ENCODE data around the gene CYP2E1.
"Not testable (repeated sequence)": the region's sequence is repeated elsewhere in the genome, so short reads cannot be mapped to it uniquely, and the experiment has no call there.

Gene CYP2E1

DNA sequence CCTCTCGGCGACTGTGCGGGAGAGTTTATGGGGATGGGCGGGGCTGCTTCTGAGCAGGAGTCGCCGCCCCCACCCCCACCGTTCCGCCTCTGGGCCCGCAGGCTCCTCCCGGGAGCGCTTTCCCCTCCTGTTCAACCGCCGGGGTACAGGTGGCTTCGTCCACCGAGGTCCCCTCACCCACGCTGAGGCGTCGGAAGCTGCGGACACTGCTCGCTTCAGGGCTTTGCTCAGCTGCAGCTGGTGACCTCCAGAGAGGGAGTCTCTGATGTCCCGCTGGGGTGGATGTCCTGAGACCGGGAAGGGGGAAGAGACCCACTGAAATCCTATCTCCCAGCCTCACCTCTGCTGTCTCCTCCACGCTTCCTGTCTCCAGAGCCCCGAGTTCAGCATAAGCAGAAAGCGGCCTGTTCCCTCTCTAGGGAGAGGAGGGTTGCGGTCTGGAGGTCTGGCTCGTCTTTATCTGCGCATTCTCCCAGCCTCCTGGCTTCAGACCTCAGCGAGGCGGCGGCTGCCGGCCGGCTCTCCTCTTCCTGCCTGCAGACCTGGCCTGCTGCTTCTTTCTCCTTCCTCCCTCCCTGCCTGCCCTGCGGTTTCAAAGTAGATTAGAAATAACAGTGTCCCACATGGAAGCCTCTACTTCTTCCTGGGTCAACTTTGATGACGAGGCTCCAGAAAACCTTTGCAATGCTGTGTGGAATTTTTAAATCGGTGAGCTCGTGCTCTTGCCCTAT, 1.8 kb downstream of the CYP2E1 start:
- DNase-seq (ENCODE audit: low read depth in 2 of 2), result no peak

DNA sequence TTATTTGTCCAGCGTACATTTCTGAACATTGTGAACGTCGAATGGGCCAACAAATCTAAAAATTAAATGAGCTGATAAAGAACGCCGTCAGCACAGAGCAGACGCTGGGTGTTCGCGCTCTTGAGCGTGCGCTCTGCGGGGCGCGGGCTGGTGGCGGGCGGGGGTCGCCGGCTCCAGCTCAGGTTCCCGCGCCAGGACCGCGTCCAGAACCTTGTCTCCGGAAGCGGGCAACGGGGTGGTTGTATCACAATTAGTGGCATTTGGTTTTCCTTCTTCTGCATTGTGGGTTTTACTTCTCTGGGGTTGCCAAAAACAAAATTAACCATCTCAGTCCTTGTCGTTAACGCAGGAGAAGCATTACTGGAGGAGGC, 2.4 kb downstream of the CYP2E1 start:
- DNase-seq (ENCODE audit: low read depth in 2 of 2), result no peak

GRCh38 chr10:133530506-133530905, 3.3 kb downstream of the CYP2E1 start:
- no peak for DNase-seq (ENCODE audit: low read depth in 2 of 2)

- no peak for DNase-seq (ENCODE audit: low read depth in 2 of 2)
Observed at GRCh38 chr10:133532871-133533270, 5.7 kb downstream of the CYP2E1 start.

- no peak for DNase-seq (ENCODE audit: low read depth in 2 of 2)
Observed at GRCh38 chr10:133534417-133534816, 7.3 kb downstream of the CYP2E1 start.

DNA sequence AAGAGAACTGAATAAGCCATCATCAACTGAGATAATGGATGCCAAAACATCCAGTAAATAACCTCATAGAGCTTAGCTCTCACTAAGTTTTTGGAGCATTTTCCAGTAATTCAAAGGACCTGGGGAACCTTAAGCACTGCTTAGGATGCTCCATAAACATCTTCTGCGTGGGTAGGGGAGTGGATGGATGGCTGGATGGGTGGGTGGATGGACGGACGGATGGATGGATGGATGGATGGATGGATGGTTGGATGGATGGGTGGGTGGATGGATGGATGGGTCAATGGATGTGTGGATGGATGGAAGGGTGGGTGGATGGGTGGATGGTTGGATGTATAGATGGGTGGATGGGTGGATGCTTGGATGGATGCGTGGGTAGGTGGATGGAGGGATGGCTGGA, 9.0 kb downstream of the CYP2E1 start:
- no peak for DNase-seq (ENCODE audit: low read depth in 2 of 2)

DNA sequence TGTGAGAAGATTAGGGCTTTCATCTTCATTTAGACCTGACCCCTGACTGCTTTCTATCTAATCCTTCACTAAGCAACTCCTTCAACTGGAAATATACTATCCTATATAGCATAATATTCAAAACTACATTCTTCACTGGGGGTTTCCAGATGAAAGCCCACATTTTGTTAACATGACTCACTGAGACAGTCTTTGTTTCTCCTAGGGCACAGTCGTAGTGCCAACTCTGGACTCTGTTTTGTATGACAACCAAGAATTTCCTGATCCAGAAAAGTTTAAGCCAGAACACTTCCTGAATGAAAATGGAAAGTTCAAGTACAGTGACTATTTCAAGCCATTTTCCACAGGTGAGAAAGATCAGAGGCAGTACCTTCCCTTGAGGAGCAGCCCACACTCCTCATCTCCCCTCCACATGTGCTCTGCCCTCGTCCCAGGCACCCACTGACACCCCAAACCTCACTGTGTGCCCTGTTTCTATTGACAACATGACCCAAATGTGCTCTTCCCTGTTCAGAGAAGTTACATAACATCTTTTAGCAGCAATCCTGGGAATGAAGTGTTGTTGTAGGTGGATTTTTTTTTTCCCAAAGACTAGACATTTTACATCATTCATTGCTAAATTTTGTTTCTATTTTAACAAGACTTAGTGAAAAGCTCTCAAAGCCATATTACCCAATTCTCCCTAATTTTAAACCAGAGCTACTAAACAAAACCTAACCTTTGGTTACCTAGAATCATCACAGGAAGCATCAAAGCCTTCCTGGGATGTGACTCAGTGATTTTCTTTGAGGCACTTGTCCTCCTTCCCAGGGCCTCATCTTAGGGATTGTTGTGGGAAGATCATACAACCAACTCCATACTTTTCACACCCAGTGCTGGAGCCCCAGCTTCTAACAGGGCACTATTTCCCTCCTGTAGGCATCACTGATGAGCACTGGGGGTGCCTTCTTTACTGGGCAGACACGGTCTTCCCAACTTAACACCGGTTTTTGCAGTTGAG, 10.7 kb downstream of the CYP2E1 start:
- DNase-seq (ENCODE audit: low read depth in 2 of 2), result no peak

GRCh38 chr10:133541441-133541975, 14.3 kb downstream of the CYP2E1 start:
- not testable (repeated sequence) for DNase-seq (ENCODE audit: low read depth in 2 of 2)

DNA sequence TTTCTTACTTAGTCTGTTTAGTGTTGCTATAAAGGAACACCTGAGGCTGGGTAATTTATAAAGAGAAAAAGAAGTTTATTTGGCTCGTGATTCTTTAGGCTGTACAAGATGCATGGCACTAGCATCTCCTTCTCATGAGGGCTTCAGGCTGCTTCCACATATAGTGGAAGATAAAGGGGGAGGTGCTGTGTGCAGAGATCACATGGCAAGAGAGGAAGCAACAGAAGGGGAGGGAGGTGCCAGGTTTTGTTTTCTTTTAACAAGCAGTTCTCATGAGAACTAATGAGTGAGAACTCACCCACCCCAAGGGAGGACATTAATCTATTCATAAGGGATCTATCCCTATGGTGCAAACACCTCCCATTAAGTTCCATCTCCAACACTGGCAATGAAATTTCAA, 17.3 kb downstream of the CYP2E1 start:
- no peak for DNase-seq (ENCODE audit: low read depth in 2 of 2)

DNA sequence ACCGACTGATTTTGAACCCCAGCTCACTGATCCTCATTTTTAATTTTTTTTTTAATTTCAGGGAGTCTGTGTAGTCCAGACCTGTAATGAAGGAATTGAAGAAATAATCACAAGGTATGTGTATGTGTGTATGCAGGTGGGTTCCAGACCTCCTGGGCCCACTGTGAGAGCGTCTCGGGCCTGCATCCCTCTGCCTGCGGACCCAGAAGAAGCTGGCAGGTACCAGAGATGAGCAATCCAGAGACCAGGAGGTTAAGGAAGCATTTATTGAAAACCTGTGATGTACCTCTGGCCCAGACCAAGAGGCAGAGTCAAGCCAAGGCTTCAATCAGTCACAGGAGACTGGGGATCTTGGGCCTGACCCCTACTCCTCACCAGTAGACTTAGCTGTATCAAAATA, 27.4 kb downstream of the CYP2E1 start:
- DNase-seq (ENCODE audit: low read depth in 2 of 2), result no peak

- no peak for DNase-seq (ENCODE audit: low read depth in 2 of 2)
Observed at GRCh38 chr10:133555521-133555920, 28.4 kb downstream of the CYP2E1 start.

DNA sequence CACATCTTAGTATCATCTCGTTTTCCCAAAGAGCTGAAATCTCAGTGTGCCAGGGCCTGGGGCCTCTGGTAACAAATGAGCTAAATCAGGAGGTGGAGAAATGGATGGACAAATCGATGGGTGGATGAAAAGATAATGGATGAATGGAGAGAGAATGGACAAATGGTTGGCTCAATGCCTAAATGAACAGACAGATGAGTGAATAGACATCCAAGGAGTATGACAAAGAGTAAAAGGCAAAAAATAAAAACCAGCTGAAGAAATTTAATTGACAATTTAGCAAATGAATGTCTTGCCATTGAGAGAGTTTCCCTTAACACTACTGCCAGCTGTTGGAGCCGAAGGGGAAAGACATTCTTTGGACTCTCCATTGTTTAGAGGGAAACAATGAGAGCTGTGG, 30.2 kb downstream of the CYP2E1 start:
- DNase-seq (ENCODE audit: low read depth in 2 of 2), result no peak

- DNase-seq (ENCODE audit: low read depth in 2 of 2), result no peak
Observed at GRCh38 chr10:133559216-133559615, 32.1 kb downstream of the CYP2E1 start.

- no peak for DNase-seq (ENCODE audit: low read depth in 2 of 2)
Observed at GRCh38 chr10:133564816-133565215, 37.7 kb downstream of the CYP2E1 start.

DNA sequence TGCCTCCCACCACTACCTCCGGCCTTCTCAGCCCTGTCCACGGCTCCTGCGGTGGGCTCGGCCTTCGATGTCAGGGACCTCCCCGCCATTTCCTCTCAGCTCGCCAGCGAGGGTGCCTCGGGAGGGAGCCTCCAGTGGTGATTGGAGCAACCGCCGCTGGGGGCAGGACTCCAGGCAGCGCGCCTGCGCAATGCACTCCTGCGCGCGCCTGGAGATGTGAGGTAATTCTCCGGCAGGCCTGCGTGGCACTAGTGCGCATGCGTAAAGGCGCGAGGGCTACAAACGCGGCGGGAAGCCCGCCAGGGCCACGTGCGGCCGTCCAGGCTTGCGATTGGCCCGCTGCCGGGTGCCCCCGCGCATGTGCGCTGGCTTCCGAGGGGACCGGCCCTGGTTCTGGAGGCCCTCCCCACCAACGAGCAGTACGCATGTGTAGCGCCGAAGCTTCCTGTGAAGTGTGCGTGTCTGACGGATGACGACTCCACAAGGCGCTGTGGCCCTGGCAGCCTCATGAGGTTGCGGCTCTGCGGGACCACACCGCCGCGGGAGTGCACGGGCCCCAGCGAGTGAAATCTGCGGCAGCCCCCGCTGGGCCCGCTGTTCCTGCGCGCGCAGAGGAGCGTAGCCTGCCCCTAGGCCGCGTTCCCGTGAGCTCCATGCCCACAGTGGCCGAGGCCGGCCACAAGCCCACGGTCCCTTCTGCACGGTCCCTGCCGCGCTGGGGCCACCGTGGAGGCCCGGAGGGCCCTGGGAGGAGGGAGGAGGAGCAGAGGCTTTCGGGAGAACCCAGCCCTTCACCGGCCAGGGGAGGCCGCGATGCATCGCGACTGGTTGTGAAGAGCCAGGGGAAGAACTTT, 38.5 kb downstream of the CYP2E1 start, which contains the start of gene SYCE1:
SYCE1 (minus strand) TSS at position 143 of the 854 bp plus-strand sequence; CDS start at position 89, 54 bp downstream.
- DNase-seq (ENCODE audit: low read depth in 2 of 2), result no peak

DNA sequence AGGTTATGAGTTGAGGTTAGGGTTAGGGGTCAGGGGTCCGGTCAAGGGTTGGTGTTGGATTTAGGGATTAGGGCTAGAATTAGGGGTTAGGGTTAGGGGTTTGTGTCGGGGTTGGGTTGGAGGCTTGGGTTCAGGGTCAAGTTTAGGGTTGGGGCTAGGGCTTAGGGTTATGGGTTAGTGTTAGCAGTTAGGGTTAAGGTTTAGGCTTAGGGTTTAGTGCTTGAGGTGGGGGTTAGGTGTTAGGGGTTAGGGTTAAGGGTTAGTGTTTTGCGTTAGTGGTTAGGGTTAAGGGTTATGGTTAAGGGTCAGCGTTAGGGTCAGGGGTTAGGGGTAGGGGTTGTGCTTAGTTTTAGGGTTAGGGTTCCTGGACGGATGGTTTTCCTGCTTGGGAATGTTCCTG, 40.0 kb downstream of the CYP2E1 start:
- no peak for DNase-seq (ENCODE audit: low read depth in 2 of 2)

DNA sequence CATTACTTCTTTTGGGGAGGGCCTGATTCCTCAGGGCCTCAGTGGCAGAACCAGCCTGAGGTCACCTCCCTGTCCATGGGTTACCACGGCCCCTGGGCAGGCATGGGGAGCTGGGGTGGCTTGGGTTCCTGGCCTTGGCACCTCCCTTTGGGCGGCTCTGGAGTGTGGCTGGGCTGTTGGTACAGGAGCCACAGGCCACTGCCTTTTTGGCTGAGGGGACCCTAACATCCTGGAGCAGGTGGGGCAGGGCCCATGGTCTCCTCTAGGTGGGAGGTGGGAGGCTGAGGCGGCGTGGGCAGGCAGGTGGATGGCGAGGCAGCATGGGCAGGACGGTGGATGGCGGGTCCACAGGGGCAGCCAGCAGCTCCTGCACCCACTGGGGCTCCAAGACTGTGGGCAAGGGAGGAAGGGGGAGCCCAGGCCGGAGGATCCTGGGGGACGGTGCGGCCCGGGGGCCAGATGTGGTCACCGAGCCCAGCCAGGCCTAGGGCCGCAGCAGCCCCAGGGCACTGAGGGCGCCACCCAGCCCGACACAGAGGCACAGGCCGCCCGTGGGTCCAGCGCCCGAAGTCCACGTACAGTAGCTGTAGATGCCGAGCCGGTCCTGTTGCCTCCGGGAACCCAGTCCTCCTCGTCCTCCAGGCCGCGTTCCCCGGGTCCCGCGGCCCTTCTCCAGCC, 40.6 kb downstream of the CYP2E1 start:
- no peak for DNase-seq (ENCODE audit: low read depth in 2 of 2)

DNA sequence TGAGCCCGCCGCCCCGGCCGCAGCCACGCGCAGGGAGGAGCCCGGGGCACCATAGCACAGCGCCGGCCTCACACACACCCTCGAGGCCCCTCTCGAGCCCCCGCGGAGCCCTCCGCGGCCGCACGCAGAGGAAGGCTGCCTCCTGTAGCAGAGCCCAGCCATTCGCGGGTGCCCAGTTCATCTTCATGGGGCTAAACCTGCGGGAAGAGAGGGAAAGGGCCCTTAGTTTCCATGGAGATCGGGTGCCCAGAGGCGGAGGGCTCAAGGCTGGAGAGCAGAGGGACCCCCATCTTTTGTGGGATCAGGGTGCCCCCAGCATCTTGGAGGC, 41.1 kb downstream of the CYP2E1 start:
- no peak for DNase-seq (ENCODE audit: low read depth in 2 of 2)

DNA sequence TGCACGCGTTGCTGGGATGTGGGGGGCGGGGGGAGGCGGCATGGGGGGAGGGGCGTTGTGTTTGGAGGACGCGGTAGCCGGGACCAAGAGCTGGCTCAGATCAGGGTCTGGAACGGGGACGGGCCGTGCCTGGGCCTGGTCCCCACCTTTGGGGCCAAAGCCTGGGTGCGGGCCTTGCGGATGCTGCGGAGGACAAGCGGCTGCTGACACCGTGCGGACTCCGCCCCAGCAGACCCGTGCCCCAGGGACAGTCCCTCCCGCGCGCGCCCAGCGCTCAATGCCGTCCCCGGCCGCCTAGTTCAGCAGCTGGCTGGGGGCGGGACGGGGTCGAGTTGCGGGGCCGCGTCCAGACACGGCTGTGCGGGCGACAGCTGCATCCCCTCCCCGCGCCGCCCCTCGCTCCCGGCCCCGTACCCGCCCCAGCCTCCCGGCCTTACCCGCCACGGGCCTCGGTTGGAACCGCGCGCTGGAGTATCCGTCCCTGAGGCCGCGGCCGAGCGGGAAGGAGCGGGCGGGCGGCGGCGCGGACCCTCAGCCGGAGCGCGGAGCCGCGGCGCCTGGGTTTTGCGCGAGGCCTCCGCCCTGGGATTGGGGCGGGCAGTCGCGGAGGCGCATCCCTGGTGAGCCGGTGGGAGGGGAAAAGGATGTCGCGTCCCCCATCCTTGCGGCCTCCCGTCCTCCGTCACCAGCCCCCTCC, 41.8 kb downstream of the CYP2E1 start:
- not testable (repeated sequence) for DNase-seq (ENCODE audit: low read depth in 2 of 2)

- DNase-seq (ENCODE audit: low read depth in 2 of 2), result not testable (repeated sequence)
Observed at GRCh38 chr10:133569801-133570200, 42.6 kb downstream of the CYP2E1 start.

Measured in stimulated activated CD4-positive, alpha-beta T cell treated with anti-CD3 and anti-CD28 coated beads, Interleukin-12 subunit alpha, Interleukin-12 subunit beta, amount 100 ng/mL, for 24 hours (primary cell).